Gastroesophageal sphincter (tissue), 3 donors: ENCODE data around the gene OR8K5.

Experiments used
- CTCF ChIP-seq, 4 experiments: fragments of 200-600 bp in 2 of 4; fragments of 450-650 bp in 2 of 4; sonication (generic) in 1 of 4; IDR thresholded peaks; one replicate each; pipeline ENCODE4 v1.5.1; 2017 to 2019; ENCODE audit warnings: antibody characterized with exemption in 4 of 4, mild to moderate bottlenecking in 2 of 4, moderate library complexity in 2 of 4
- EP300 ChIP-seq: sonication (generic); formaldehyde crosslinking; IDR thresholded peaks from one replicate; pipeline ENCODE4 v1.6.1; 2017; ENCODE audit warnings: antibody characterized with exemption, mild to moderate bottlenecking

GRCh38 chr11:56152333-56152732 lies 7.8 kb downstream of the OR8K5 start:
- TF ChIP-seq CTCF (IDR thresholded peaks at IDR 0.05) (no peak), EP300 (no peak)
